Upper lobe of left lung (tissue), 6 donors: ENCODE measurements around the gene CYP2F1. TPM values are rescaled to one million over a fixed set of nuclear protein-coding genes. Genes with fewer than 3 reads are reported as not detected.

Source experiments
- ATAC-seq, 2 donors: fragments of 200-7000 bp; cut with Tn5 transposase; one replicate each; pipeline ENCODE4 v1.9.1; 2022; ENCODE audit warnings: mild to moderate bottlenecking in 2 of 2, moderate library complexity in 2 of 2; ENCODE audit not compliant: low FRiP score in 2 of 2
- DNase-seq, 2 donors: peaks; one replicate each; pipeline ENCODE4 v3.0.0-alpha.2; 2019 to 2020
- H3K27ac ChIP-seq, 4 donors: fragments of 200-600 bp; sonication (generic); one replicate each; pipeline ENCODE4 v1.5.1; 2016 to 2019
- H3K27me3 ChIP-seq, 4 donors: fragments of 200-600 bp; sonication (generic); one replicate each; pipeline ENCODE4 v1.5.1; 2017 to 2019
- H3K36me3 ChIP-seq, 4 donors: fragments of 200-600 bp; sonication (generic); one replicate each; pipeline ENCODE4 v1.5.1; 2016 to 2019
- H3K4me1 ChIP-seq, 4 donors: fragments of 200-600 bp; sonication (generic); one replicate each; pipeline ENCODE4 v1.5.1; 2018 to 2019
- H3K4me3 ChIP-seq, 4 donors: fragments of 200-600 bp; sonication (generic); one replicate each; pipeline ENCODE4 v1.5.1; 2017 to 2019; ENCODE audit warnings: mild to moderate bottlenecking in 2 of 4, moderate library complexity in 1 of 4
- H3K9me3 ChIP-seq, 4 donors: fragments of 200-600 bp; sonication (generic); one replicate each; pipeline ENCODE4 v1.5.1; 2018 to 2019
- CTCF ChIP-seq, 6 experiments: fragments of 450-650 bp in 4 of 6; fragments of 200-600 bp in 2 of 6; sonication (generic) in 2 of 6; IDR thresholded peaks; one replicate each; pipeline ENCODE4 v1.5.1; 2016 to 2019; ENCODE audit warnings: antibody characterized with exemption in 6 of 6
- EP300 ChIP-seq, 4 donors: sonication (generic); formaldehyde crosslinking; IDR thresholded peaks; one replicate each; pipeline ENCODE4 v1.5.1; 2017; ENCODE audit warnings: antibody characterized with exemption in 4 of 4, control low read depth in 2 of 4
- POLR2A ChIP-seq, 4 donors: fragments of 450-650 bp; IDR thresholded peaks; one replicate each; pipeline ENCODE4 v1.5.1; 2016 to 2017; ENCODE audit warnings: antibody characterized with exemption in 4 of 4, mild to moderate bottlenecking in 2 of 4
- POLR2AphosphoS5 ChIP-seq, 2 donors: sonication (generic); formaldehyde crosslinking; IDR thresholded peaks; one replicate each; pipeline ENCODE4 v1.5.1; 2017; ENCODE audit warnings: antibody characterized with exemption in 2 of 2
- WGBS, 2 donors: methylation state at CpG; one replicate each; pipeline ENCODE4 v1.1.5; 2017 to 2018; 5-methylcytosine and 5-hydroxymethylcytosine counted together
- total RNA-seq, 6 donors: library from RNA; depleted of rRNA in 4 of 6; stranded (reverse); fragments of >200 nt in 4 of 6; gene quantifications; one replicate each; pipeline versions ENCODE4 v1.1.0 to v1.2.1, GENCODE V29; 2016 to 2021
- donor health status: DM: no; HTN: no; CAD: no; lungs with moderate emphysema.
- donor health status: DM: no; HTN: yes; CAD: no; lungs with severe emphysema.

The CYP2F1 gene
- total RNA-seq, 6 donors from 2014 or later, result 0.61 to 16.6 (median 2.8) TPM; not detected in 2

- Histone ChIP-seq H3K27ac (no peak overlapping the region), H3K9me3 (no peaks in the 10 kb centered on the region), H3K36me3 (no peaks in the 10 kb centered on the region), H3K27me3 (no peaks in the 10 kb centered on the region), H3K4me3 (no peak overlapping the region), H3K4me1 (peaks cover 0 to 4% (median 0%) of the 10 kb centered on the region in 4 donors)
- ATAC-seq (no peak), DNase-seq (no peak)
- WGBS, 2 donors, result 95 to 98% methylated on average over 5 of the region's 5 CpGs
- TF ChIP-seq POLR2A (IDR thresholded peaks at IDR 0.05), result no peak
Measured at GRCh38 chr19:41161903-41162302, 47.7 kb downstream of the CYP2F1 start.

GRCh38 chr19:41166944-41167804 is 52.9 kb downstream of the CYP2F1 start:
- no peak overlapping the region for H3K4me3 ChIP-seq
- 85 to 87% methylated on average over 14 of the region's 14 CpGs for WGBS, 2 donors
- H3K27ac ChIP-seq, result no peak overlapping the region
- H3K36me3 ChIP-seq, result no peaks in the 10 kb centered on the region
- no peak for DNase-seq
- H3K27me3 ChIP-seq, result no peaks in the 10 kb centered on the region
- no peak for TF ChIP-seq EP300 (IDR thresholded peaks at IDR 0.05)
- TF ChIP-seq POLR2AphosphoS5 (IDR thresholded peaks at IDR 0.05), result no peak
- no peak for TF ChIP-seq POLR2A (IDR thresholded peaks at IDR 0.05)
- TF ChIP-seq CTCF (IDR thresholded peaks at IDR 0.05), result no peak
- no peak for ATAC-seq
- no peaks in the 10 kb centered on the region for H3K4me1 ChIP-seq
- H3K9me3 ChIP-seq, result no peaks in the 10 kb centered on the region

GRCh38 chr19:41172297-41173164 is 58.3 kb downstream of the CYP2F1 start:
- H3K9me3 ChIP-seq, result no peaks in the 10 kb centered on the region
- 49 to 64% methylated on average over 6 of the region's 6 CpGs for WGBS, 2 donors
- peak; percentile 38 to 66 for DNase-seq
- H3K27me3 ChIP-seq, result no peaks in the 10 kb centered on the region
- TF ChIP-seq POLR2A (IDR thresholded peaks at IDR 0.05), result no peak
- TF ChIP-seq CTCF (IDR thresholded peaks at IDR 0.05), result no peak
- no peak for TF ChIP-seq POLR2AphosphoS5 (IDR thresholded peaks at IDR 0.05)
- no peak for TF ChIP-seq EP300 (IDR thresholded peaks at IDR 0.05)
- no peak overlapping the region for H3K4me3 ChIP-seq
- H3K27ac ChIP-seq, result peak overlapping the region in 2 of 4 donors; percentile 52 to 66
- no peaks in the 10 kb centered on the region for H3K36me3 ChIP-seq
- H3K4me1 ChIP-seq, result peaks cover 0 to 29% (median 15%) of the 10 kb centered on the region in 4 donors
- ATAC-seq, result peak in 1 of 2 donors; percentile 53

- no peak for ATAC-seq
- WGBS, 2 donors, result 83 to 86% methylated on average over 13 to 15 of the region's 15 CpGs
- H3K27ac ChIP-seq, result peak overlapping the region in 2 of 4 donors; percentile 76 to 81
Measured at GRCh38 chr19:41174297-41174928, 60.2 kb downstream of the CYP2F1 start.

More at GRCh38 chr19:41174297-41174928, 60.2 kb downstream of the CYP2F1 start:
- no peak for DNase-seq
- Histone ChIP-seq H3K36me3 (no peaks in the 10 kb centered on the region), H3K27me3 (no peaks in the 10 kb centered on the region), H3K9me3 (no peaks in the 10 kb centered on the region), H3K4me1 (peaks cover 0 to 29% (median 15%) of the 10 kb centered on the region in 4 donors), H3K4me3 (no peak overlapping the region)
- TF ChIP-seq CTCF (IDR thresholded peaks at IDR 0.05), result no peak
- no peak for TF ChIP-seq POLR2AphosphoS5 (IDR thresholded peaks at IDR 0.05)
- TF ChIP-seq EP300 (IDR thresholded peaks at IDR 0.05), result no peak
- TF ChIP-seq POLR2A (IDR thresholded peaks at IDR 0.05), result no peak
